GM18870 (cell line): ENCODE results near the gene TNFSF13.

Source experiments
- ATAC-seq: cut with Tn5 transposase; IDR thresholded peaks from one replicate; pipeline ENCODE4 v1.9.1; 2021; ENCODE audit warnings: moderate library complexity; ENCODE audit not compliant: unreplicated experiment

The TNFSF13 gene

DNA sequence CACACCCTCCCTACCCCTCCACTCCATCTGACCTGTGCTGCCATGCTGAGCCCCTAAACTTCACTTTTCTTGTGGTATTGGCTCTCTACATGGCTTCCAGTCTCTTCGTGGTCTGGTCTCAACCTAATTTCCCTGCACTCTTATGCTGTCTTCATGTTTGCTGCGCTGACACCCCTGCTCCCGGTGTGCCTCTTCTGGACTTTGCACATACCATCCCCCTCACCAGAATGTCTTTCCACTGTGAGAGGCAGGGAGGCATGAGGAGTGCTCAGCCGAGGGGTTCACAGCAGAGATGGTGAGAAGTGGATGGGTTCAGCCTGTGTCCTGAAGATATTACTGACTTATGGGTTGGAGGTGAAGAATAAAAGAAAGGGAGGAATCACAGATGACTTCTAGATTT, 7.2 kb upstream of the TNFSF13 start:
- ATAC-seq: no peak

- peak; percentile 77 for ATAC-seq
These were observed 5.9 kb upstream of the TNFSF13 start for GRCh38 chr17:7552621-7553051.

GRCh38 chr17:7553356-7553755, 5.2 kb upstream of the TNFSF13 start:
- no peak for ATAC-seq

- ATAC-seq: no peak
These were observed 3.1 kb upstream of the TNFSF13 start for GRCh38 chr17:7555320-7555948.

GRCh38 chr17:7556627-7557026, 1.9 kb upstream of the TNFSF13 start:
- no peak for ATAC-seq

DNA sequence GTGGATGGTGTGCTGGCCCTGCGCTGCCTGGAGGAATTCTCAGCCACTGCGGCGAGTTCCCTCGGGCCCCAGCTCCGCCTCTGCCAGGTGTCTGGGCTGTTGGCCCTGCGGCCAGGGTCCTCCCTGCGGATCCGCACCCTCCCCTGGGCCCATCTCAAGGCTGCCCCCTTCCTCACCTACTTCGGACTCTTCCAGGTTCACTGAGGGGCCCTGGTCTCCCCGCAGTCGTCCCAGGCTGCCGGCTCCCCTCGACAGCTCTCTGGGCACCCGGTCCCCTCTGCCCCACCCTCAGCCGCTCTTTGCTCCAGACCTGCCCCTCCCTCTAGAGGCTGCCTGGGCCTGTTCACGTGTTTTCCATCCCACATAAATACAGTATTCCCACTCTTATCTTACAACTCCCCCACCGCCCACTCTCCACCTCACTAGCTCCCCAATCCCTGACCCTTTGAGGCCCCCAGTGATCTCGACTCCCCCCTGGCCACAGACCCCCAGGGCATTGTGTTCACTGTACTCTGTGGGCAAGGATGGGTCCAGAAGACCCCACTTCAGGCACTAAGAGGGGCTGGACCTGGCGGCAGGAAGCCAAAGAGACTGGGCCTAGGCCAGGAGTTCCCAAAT, 1.3 kb upstream of the TNFSF13 start:
- ATAC-seq: no peak

DNA sequence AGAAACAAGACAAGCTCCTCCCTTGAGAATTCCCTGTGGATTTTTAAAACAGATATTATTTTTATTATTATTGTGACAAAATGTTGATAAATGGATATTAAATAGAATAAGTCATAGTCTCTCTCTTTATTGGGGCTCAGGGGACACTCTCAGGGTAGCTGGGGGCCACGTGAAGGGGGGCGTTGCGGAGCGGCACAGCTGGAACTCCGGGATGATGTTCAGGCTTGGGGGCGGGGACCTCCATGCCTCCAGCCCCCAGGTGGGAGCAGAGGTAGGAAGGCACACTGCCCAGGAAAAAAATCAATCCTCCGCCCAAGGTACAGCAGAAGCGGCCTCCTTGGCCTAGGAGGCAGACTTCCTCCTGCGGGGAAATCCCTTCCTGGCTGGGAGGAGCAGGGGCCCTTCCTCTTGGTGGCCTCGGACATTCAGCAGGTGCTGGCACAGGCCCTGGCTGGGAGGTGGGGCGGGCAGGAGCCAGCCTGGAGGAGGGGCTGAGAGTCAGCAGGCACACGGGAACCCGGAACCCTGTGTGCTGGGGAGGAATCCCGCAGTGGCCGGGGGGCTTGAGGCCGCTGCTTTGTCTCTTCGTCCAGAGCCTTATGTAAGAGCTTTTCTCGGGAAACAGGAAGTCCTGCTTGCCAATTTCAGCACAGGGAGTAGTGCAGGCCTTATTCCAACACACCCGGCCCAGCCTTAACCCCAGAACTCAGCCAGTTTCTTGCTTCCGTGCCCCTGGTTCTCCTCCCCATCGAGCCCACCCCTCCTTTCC, 591 bp upstream of the TNFSF13 start:
- ATAC-seq: no peak

DNA sequence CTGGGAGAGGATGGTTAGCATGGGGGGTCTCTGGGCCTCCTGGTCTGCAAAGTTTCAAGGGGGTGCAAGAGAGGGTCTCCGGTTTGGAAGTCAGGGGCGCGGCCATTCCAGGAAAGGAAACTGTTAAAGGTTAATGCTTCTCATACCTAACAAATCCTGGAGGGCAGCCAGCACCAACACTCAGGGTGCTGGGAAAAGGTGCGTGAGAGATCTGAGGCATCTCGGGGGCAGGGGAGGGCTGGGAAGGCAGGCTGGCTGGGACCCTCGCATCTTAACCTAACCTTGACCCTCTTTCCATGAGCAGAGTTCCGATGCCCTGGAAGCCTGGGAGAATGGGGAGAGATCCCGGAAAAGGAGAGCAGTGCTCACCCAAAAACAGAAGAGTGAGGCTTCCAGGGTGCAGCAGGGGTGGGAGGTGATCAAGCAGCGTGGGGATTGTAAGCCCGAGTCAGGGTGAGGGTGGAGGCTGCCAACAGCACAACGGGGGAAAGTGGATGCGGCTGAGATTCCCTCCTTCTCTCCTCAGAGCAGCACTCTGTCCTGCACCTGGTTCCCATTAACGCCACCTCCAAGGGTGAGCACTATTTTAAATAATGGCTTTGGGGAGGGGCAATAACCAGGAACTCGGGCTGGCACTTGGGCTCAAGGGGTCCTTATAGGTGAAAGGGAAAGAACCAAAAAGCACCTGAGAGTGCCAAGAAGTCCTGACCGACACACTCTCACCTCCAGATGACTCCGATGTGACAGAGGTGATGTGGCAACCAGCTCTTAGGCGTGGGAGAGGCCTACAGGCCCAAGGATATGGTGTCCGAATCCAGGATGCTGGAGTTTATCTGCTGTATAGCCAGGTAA, 996 bp downstream of the TNFSF13 start:
- no peak for ATAC-seq

DNA sequence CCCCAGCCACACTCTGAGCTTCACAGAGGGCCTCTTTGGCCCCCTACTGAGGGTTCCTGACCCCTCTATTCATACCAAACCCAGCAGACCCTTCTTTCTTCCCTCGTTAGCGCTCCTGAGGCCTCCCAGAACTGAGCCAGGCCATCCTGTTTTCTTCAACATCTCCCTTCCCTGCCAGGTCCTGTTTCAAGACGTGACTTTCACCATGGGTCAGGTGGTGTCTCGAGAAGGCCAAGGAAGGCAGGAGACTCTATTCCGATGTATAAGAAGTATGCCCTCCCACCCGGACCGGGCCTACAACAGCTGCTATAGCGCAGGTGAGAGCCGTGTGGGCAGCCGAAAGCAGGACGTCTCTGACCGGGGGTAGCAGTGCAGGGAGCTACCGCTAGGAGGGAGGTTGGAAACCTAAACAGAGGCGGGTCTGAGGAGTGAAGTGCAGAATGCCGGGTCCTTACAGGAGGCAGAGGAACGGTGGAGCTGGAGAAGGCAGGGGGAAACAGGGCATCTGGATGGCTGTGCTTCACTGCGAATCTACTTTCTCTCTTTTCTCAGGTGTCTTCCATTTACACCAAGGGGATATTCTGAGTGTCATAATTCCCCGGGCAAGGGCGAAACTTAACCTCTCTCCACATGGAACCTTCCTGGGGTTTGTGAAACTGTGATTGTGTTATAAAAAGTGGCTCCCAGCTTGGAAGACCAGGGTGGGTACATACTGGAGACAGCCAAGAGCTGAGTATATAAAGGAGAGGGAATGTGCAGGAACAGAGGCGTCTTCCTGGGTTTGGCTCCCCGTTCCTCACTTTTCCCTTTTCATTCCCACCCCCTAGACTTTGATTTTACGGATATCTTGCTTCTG, 1.9 kb downstream of the TNFSF13 start:
- no peak for ATAC-seq

DNA sequence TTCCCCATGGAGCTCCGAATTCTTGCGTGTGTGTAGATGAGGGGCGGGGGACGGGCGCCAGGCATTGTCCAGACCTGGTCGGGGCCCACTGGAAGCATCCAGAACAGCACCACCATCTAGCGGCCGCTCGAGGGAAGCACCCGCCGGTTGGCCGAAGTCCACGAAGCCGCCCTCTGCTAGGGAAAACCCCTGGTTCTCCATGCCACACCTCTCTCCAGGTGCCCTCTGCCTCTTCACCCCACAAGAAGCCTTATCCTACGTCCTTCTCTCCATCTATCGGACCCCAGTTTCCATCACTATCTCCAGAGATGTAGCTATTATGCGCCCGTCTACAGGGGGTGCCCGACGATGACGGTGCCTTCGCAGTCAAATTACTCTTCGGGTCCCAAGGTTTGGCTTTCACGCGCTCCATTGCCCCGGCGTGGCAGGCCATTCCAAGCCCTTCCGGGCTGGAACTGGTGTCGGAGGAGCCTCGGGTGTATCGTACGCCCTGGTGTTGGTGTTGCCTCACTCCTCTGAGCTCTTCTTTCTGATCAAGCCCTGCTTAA, 2.6 kb downstream of the TNFSF13 start:
- peak; percentile 49 for ATAC-seq

DNA sequence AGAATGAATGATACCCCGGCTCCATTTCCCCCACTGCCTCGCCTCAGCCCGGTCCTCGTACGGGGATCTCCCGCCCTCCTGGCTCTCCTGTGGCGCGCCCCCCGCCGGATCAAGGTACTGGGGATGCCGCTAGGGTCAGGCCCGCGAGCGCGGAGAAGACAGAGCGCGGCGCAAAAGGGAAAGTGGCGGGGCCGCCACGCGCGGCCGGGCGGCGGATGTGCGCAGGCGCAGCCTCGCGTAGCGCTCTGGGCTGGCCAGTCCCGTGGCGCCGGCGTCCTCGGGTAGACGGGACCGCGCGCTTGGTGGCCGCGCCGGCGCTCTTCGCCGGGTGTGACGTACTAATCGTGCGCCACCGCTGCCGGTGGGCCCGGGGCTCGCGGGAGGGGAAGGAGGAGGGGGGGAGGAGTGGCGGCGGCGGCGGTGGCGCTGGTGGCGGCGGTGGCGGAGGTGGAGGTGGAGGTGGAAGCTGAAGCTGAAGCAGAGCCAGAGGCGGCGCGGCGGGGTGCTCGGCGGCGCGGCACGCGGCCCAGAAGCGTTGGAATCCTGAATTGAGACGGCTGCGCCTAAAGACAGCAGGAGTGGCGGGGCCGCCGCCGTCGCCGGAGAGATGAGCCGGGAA, 3.1 kb downstream of the TNFSF13 start, which contains the start of gene SENP3:
TSS of gene SENP3 (plus strand) at position 331 of the 619 bp plus-strand sequence. CDS start 1,158 bp downstream, outside the sequence.
- no peak for ATAC-seq

DNA sequence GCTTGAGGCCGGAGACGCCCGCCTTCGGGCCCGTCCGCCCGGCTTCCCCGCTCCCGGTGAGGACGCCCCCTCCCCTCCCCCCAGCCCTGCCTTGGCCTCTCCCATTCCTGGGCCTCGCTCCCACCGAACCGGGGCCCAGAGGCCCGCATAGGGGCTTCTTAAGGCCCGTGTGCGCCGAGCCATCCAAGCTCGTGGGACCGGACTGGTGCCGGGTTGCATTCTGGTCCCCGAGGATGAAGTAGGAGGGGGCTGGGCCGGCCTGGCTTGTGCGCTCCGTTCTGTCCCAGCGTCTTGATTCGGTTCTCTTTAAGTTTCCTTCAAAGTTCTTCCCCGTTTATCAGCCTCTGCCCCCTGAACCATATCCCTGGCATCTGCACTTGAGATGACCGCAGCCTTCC, 3.7 kb downstream of the TNFSF13 start:
- ATAC-seq: no peak

- no peak for ATAC-seq
These were observed 4.7 kb downstream of the TNFSF13 start for GRCh38 chr17:7563115-7563869.

- ATAC-seq: no peak
These were observed 11.0 kb downstream of the TNFSF13 start for GRCh38 chr17:7569571-7569970.

DNA sequence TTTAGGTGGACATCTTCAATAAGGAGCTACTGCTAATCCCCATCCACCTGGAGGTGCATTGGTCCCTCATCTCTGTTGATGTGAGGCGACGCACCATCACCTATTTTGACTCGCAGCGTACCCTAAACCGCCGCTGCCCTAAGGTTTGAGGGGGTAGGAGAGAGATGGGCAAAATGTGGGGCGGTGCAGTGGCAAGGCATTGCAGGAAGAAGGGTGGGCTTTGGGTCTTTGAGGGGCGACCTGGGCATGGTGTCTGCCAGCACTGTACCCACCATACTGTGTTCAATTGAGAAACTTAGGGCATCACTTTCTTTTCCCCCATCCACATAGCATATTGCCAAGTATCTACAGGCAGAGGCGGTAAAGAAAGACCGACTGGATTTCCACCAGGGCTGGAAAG, 11.8 kb downstream of the TNFSF13 start:
- no peak for ATAC-seq

DNA sequence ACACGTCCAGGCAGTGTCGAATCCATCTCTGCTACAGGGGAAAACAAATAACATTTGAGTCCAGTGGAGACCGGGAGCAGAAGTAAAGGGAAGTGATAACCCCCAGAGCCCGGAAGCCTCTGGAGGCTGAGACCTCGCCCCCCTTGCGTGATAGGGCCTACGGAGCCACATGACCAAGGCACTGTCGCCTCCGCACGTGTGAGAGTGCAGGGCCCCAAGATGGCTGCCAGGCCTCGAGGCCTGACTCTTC, 13.7 kb downstream of the TNFSF13 start:
- no peak for ATAC-seq

GRCh38 chr17:7572588-7573323, 14.2 kb downstream of the TNFSF13 start:
- peak; percentile 90 for ATAC-seq

DNA sequence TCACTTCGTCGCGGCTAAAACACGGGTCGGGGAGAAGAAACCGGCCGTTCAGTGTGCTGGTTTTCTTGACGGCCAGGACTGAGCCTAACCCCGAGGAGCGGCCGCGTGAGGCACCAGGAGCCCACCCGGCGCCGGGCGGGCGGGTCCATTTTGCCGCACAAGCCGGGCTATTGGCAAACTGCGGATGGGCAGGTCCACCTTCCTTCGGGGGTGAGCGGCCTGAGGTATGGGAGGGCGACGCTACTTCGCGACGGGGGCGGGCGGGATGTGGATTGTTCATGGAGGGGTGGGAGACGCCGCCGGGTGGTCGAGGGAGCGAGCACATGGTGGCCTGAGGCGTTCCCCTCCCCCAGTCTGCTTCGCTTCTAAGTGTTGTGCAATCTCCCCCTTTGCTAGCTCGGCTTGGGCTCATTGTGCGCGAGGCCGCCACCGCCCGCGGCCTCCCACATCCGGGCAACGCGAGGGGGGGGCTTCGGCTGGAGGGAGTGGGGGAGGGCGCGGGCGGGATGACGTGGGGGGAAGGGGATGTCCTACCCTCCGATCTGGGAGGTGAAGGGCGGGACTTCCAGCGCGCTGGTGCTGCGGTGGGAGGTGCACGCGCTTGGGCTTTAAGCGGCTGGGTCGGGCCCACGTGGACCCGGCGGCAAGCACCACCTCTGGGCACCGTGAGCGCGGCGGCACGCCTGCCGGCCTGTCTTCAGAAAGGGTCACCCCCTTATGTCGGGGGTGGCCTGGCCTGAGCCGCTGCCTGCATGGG, 15.0 kb downstream of the TNFSF13 start:
- no peak for ATAC-seq
